T-helper 1 cell treated with Interleukin-12 subunit alpha and Interleukin-12 subunit beta and Interleukin-4 antibody, amounts not matched to agents 30 μg/mL and 1 μg/mL, for 36 hours (primary cell): ENCODE results near the gene KIAA0232.

Experiments
- H3K27ac Mint-ChIP-seq: one replicate; pipeline ENCODE4 v1.8.0; 2021; ENCODE audit warnings: mild to moderate bottlenecking, mixed read lengths
- H3K27me3 Mint-ChIP-seq: one replicate; pipeline ENCODE4 v1.8.0; 2021; ENCODE audit warnings: low read depth, mixed read lengths
- H3K36me3 Mint-ChIP-seq: one replicate; pipeline ENCODE4 v1.8.0; 2021; ENCODE audit warnings: low read depth, mixed read lengths
- H3K4me1 Mint-ChIP-seq: one replicate; pipeline ENCODE4 v1.8.0; 2021; ENCODE audit warnings: low read depth, mixed read lengths
- H3K4me3 Mint-ChIP-seq: one replicate; pipeline ENCODE4 v1.8.0; 2021; ENCODE audit warnings: mild to moderate bottlenecking, moderate library complexity, mixed read lengths
- H3K9me3 Mint-ChIP-seq: one replicate; pipeline ENCODE4 v1.8.0; 2021; ENCODE audit warnings: mixed read lengths

KIAA0232 gene

DNA sequence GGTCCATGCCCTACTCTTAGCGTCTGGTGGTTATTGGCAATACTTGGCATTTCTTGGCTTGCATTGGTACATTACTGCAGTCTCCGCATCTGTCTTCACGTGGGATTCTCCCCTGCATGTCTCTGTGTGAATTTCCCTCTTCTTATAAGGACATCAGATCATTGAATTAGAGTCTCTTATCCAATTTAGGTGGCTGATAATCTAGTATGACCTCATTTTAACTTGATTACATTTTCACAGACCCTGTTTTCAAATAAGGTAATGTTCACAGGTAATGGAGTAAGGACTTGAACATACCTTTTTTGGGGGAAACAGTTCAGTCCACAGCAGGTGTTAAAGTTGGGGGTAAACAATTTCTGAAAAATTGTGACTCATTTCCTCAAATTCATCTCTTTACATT lies 16.6 kb downstream of the KIAA0232 start:
- no peak overlapping the region for H3K27ac Mint-ChIP-seq
- no peaks in the 10 kb centered on the region for H3K9me3 Mint-ChIP-seq
- H3K4me3 Mint-ChIP-seq, result no peak overlapping the region
- no peaks in the 10 kb centered on the region for H3K27me3 Mint-ChIP-seq
- H3K36me3 Mint-ChIP-seq, result peaks cover 20% of the 10 kb centered on the region
- H3K4me1 Mint-ChIP-seq, result peaks cover 26% of the 10 kb centered on the region

DNA sequence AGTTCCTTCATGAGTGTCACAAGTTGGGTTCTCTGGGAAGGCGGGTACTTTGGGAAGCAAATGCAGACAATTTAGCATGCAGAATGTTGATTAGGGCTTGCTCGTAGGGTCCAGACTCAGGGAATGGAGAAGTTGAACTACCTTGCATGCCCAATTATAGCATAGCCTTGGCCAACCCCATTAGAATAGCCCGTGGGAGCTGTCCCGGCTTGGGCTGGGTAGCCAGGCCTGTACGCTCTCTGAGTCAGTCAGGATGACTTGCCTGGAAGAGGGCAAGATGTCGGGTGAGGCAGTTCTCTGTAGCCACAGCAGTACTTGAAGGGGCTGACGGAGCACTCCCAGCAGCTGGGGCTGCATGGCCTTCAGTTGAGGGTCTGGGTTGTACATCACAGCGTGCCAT lies 19.5 kb downstream of the KIAA0232 start:
- H3K9me3 Mint-ChIP-seq, result no peaks in the 10 kb centered on the region
- no peak overlapping the region for H3K27ac Mint-ChIP-seq
- H3K4me3 Mint-ChIP-seq, result no peak overlapping the region
- no peaks in the 10 kb centered on the region for H3K27me3 Mint-ChIP-seq
- H3K4me1 Mint-ChIP-seq, result peaks cover 17% of the 10 kb centered on the region
- H3K36me3 Mint-ChIP-seq, result peaks cover 10% of the 10 kb centered on the region

DNA sequence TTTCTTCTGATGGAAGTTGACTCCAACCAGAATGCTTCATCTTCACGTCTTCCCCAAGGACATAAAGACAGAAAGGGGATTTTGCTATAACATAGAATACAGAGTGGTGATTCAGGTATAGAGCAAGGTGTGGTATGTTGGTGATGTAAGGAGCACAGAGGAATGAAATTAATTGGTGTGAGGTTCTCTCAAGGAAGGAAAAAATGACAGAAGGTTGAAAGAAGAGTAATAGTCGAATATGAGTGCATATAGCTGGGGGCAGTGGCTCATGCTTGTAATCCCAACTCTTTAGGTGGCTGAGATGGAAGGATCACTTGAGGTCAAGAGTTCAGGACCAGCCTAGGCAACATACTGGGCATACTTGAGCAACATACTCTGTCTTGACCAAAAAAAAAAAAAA lies 20.1 kb downstream of the KIAA0232 start:
- H3K36me3 Mint-ChIP-seq, result peaks cover 10% of the 10 kb centered on the region
- H3K4me3 Mint-ChIP-seq, result no peak overlapping the region
- H3K27ac Mint-ChIP-seq, result no peak overlapping the region
- H3K27me3 Mint-ChIP-seq, result no peaks in the 10 kb centered on the region
- peaks cover 17% of the 10 kb centered on the region for H3K4me1 Mint-ChIP-seq
- H3K9me3 Mint-ChIP-seq, result no peaks in the 10 kb centered on the region

DNA sequence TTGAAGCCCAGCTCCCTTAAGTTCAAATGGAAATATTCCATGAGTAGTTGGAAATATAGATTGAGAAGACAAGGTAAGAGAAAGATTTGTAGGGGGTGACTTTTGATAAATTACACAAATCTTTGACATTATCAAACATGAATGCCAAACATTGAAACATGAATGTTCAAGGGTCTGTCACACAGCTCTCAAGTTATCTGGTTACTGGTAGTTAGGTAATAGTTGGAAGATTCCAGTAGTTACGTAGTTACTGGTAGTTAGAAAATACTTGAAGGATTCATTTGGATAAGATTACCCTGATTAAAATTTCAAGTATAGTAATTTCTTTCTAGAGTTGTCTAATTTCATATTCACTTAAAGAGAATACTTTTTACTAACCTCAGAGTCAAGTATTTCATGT lies 20.7 kb downstream of the KIAA0232 start:
- no peak overlapping the region for H3K27ac Mint-ChIP-seq
- H3K27me3 Mint-ChIP-seq, result no peaks in the 10 kb centered on the region
- peaks cover 17% of the 10 kb centered on the region for H3K4me1 Mint-ChIP-seq
- no peak overlapping the region for H3K4me3 Mint-ChIP-seq
- H3K9me3 Mint-ChIP-seq, result no peaks in the 10 kb centered on the region
- H3K36me3 Mint-ChIP-seq, result peaks cover 12% of the 10 kb centered on the region

DNA sequence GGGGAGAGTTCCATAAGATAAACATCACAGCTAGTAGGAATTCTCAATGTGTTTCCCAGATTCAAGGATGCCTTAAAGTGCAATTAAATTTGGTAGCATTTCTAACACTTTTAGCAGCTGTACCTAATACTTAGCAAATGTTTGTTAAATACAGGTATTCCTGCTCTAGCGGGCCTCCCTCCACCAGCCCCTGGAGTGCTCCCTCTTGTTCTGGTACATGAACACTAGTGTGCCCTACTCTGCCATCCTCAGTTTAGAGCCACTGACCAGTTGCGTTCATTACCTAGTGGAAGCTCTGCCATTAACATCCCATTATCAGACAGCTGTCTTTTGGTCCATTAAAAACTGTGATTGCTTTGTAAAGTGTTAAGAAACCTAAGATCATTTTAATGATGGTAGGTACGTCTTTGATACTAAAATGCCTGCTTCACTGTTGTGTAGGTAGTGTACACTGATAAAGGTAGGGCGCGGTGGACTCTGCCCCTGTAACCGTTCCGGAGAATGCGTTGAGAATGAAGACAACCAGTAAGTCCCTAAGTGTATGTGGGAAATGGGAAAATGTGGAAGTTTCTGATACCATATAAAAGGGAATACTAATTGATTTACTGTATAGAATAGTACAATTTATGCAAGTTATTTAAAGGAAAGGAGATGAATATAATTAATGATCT lies 21.7 kb downstream of the KIAA0232 start:
- peaks cover 8% of the 10 kb centered on the region for H3K4me1 Mint-ChIP-seq
- no peaks in the 10 kb centered on the region for H3K27me3 Mint-ChIP-seq
- no peaks in the 10 kb centered on the region for H3K9me3 Mint-ChIP-seq
- no peak overlapping the region for H3K27ac Mint-ChIP-seq
- no peak overlapping the region for H3K4me3 Mint-ChIP-seq
- peaks cover 10% of the 10 kb centered on the region for H3K36me3 Mint-ChIP-seq

DNA sequence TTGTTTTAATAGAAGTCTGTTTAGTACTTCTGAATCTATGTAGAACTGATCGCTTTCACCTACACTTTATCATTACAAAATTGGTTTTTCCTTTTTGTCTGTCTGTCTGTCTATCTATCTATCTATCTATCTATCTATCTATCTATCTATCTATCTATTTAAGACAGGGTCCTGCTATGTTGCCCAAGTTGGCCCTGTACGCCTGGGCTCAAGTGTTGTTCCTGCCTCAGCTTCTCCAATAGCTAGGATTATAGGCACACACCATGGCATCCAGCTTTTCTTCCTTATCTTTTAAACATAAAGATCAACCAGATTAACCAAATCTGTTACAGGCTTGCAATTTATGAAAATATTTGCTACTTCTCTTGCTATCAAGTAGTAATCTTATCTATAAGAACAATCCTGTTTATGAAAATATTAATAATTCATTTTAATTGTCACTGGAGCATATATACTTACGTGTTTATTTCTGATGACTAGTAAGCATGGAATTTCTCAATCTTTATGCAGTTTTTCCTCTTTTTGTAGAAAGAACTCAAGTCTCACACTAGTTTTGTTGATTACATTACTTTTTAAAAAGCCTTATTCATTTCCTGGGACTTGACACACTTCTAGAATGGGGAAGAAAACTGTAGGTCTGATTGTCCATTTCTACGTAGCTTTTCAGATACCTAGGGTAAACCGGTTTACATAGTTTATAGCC lies 24.5 kb downstream of the KIAA0232 start:
- H3K27me3 Mint-ChIP-seq, result no peaks in the 10 kb centered on the region
- no peaks in the 10 kb centered on the region for H3K9me3 Mint-ChIP-seq
- H3K4me1 Mint-ChIP-seq, result peaks cover 5% of the 10 kb centered on the region
- no peak overlapping the region for H3K4me3 Mint-ChIP-seq
- H3K36me3 Mint-ChIP-seq, result peaks cover 11% of the 10 kb centered on the region
- no peak overlapping the region for H3K27ac Mint-ChIP-seq

DNA sequence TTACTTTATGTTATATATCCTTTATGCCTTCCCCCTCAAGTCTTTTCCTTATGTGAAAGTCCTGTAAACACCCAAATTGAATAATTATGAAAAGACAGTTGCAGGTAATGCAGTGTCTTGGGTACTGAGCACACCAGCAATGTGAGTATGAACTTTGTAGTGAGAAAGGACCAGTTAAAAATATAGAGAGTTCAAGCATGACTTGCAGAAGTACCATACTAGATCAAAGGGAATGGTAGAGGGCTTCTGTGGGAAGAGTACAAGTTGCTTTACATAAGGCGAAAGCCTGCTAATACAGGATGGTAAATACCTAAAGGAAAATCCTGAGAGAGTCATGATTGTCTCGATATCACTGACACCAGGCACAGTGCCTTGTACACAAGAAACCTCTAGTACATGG lies 25.7 kb downstream of the KIAA0232 start:
- H3K27ac Mint-ChIP-seq, result no peak overlapping the region
- H3K4me3 Mint-ChIP-seq, result no peak overlapping the region

DNA sequence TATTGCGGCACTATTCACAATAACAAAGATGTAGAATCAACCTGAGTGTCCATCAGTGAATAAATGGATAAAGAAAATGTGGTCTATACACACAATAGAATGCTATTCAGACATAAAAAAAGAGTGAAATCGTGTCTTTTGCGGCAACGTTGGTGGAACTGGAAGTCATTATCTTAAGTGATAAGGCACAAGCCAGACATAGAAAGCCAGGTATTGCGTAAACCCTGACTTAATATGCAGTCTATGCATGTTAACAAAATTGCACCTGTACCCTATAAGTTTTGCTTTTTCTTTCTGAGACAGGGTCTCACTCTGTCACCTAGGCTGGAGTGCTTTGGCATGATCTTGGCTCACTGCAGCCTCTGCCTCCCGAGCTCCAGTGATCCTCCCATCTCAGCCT lies 28.6 kb downstream of the KIAA0232 start:
- H3K9me3 Mint-ChIP-seq, result no peaks in the 10 kb centered on the region
- no peak overlapping the region for H3K4me3 Mint-ChIP-seq
- peaks cover 7% of the 10 kb centered on the region for H3K4me1 Mint-ChIP-seq
- H3K27me3 Mint-ChIP-seq, result no peaks in the 10 kb centered on the region
- peaks cover 12% of the 10 kb centered on the region for H3K36me3 Mint-ChIP-seq
- no peak overlapping the region for H3K27ac Mint-ChIP-seq

More for the DNA sequence above, 25.7 kb downstream of the KIAA0232 start:
- Mint-ChIP-seq H3K36me3 (peaks cover 8% of the 10 kb centered on the region), H3K27me3 (no peaks in the 10 kb centered on the region), H3K4me1 (peaks cover 2% of the 10 kb centered on the region), H3K9me3 (no peaks in the 10 kb centered on the region)

DNA sequence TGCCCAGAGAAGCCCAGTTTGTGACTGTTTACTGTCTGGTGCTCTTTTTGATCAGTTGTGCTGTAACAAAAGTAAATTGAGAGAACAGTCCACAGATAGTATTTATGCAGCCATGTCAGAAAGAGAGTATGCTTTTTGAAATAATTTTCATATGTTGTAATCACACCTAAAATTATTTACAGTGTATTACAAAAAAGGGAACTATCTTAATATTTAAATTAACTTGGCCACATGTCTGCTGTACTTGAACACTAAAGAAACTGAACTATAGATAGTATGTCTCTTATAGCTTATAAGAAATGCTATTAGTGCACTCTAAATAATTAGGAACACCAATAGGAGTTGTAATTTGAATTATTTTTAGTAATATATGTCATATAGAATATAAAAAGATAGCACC lies 30.2 kb downstream of the KIAA0232 start:
- Mint-ChIP-seq H3K27me3 (no peaks in the 10 kb centered on the region), H3K36me3 (peaks cover 17% of the 10 kb centered on the region), H3K27ac (no peak overlapping the region), H3K9me3 (peaks cover 3% of the 10 kb centered on the region), H3K4me1 (peaks cover 7% of the 10 kb centered on the region), H3K4me3 (no peak overlapping the region)

DNA sequence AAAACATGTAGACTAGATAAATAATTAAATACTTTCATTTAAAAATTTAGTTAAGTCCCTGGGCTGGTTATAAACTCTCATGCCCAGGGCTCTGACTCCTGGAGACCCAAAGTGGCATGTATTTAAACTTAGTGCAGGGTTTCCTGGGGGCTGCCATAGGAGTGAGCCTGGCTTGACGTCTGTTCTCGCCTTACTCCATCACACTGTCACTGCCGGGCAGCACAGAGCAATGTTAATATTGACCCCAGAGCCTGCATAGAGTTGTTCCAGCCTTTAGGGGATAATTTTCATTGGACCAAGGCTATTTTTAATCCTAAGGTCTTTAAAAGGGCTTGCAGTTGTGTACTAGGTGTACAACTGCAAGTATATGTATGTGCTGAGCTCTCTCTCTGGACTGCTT lies 31.2 kb downstream of the KIAA0232 start:
- H3K36me3 Mint-ChIP-seq, result peaks cover 21% of the 10 kb centered on the region
- peaks cover 7% of the 10 kb centered on the region for H3K4me1 Mint-ChIP-seq
- H3K4me3 Mint-ChIP-seq, result no peak overlapping the region
- no peak overlapping the region for H3K27ac Mint-ChIP-seq
- H3K27me3 Mint-ChIP-seq, result no peaks in the 10 kb centered on the region
- H3K9me3 Mint-ChIP-seq, result peaks cover 8% of the 10 kb centered on the region

DNA sequence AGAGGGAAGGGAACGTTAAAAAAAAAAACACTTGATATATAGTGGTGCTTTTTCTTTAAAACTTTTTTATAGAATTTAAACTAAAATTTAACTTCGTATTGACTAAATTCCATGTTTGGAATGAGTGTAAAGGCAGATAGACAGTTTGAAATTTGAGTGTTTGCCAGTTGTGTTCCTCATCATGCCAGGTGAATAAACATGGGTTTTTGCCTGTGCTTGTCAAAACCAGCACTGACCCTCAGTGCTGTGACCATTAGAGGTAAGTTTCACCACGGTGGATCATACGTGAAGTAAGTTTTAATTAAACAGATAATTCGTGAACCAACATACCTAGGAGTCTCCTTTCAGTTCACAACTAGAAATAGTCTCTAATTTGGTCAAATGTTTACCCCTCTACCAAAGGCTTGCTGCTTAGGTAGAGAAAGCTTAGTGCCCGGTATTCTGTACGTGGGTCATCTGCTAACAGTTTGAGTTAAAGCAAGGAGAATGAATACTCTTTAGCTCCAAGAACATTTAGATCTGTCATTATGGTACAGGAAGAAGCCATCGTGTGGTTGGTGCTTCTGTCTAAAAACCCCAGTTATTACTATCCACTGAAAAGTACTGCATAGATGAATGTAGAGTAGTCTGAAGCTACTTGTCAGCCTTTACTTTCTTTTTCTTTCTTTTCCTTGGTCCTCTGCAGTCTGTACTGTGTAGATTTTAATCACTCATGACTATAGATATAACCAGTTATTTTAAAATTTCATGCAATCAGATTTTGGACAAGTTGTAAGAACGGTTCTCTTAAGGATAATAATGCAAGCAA lies 32.7 kb downstream of the KIAA0232 start:
- Mint-ChIP-seq H3K27me3 (no peaks in the 10 kb centered on the region), H3K27ac (no peak overlapping the region), H3K4me1 (peaks cover 7% of the 10 kb centered on the region), H3K9me3 (peaks cover 23% of the 10 kb centered on the region), H3K36me3 (peaks cover 33% of the 10 kb centered on the region), H3K4me3 (no peak overlapping the region)

DNA sequence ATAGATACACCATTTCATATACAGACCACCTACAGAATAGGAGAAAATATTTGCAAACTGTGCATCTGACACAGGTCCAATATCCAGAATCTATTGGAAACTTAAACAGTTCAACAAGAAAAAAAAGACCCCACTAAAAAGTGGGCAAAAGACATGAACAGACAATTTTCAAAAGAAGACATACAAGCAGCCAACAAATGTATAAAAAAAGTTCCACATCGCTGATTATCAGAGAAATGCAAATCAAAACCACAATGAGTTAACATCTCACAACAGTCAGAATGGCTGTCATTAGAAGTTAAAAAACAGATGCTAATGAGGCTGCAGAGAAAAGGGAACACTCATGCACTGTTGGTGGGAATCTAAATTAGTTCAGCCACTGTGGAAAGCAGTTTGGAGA lies 36.8 kb downstream of the KIAA0232 start:
- H3K27ac Mint-ChIP-seq, result no peak overlapping the region
- H3K9me3 Mint-ChIP-seq, result peaks cover 35% of the 10 kb centered on the region
- H3K27me3 Mint-ChIP-seq, result no peaks in the 10 kb centered on the region
- no peak overlapping the region for H3K4me3 Mint-ChIP-seq
- peaks cover 35% of the 10 kb centered on the region for H3K36me3 Mint-ChIP-seq
- H3K4me1 Mint-ChIP-seq, result peaks cover 7% of the 10 kb centered on the region

DNA sequence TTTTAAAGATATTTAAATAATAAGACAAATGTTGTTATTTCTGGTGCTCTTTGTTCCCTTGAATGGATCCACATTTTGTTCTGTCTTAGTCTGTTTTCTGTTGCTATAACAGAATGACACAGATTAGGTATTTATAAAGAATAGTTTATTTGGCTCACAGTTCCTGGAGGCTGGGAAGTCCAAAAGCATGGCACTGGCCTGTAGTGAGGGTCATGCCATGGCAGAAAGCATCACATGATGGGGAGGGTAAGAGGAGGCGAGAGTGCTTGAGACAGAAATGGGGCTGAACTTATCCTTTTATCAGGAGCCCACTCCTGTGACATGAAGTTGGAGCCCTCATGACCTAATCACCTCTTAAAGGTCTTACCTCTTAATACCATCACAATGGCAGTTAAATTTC lies 38.2 kb downstream of the KIAA0232 start:
- Mint-ChIP-seq H3K27me3 (no peaks in the 10 kb centered on the region), H3K4me3 (no peak overlapping the region), H3K4me1 (peaks cover 13% of the 10 kb centered on the region), H3K27ac (no peak overlapping the region), H3K9me3 (peaks cover 35% of the 10 kb centered on the region), H3K36me3 (peaks cover 39% of the 10 kb centered on the region)

DNA sequence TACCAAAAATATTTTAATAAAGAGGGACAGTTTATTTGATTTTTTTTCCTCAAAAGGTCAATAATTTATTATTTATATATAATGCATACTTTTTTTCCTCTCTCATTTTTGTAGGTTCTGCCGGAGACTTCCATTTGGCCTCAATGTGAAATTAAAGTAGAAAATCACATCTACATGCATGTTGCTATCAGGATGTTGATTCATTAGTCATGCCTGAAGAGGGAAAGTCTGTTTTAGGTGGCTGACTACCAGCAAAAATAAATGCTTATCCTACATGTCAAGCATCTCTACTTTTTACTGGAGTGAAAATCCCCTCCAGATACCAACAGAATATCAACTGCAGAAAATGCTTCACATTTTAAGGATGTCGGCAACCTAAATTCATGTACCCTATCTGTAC lies 41.5 kb downstream of the KIAA0232 start:
- H3K27me3 Mint-ChIP-seq, result no peaks in the 10 kb centered on the region
- no peak overlapping the region for H3K4me3 Mint-ChIP-seq
- H3K4me1 Mint-ChIP-seq, result peaks cover 18% of the 10 kb centered on the region
- H3K36me3 Mint-ChIP-seq, result peaks cover 41% of the 10 kb centered on the region
- H3K9me3 Mint-ChIP-seq, result peaks cover 24% of the 10 kb centered on the region
- no peak overlapping the region for H3K27ac Mint-ChIP-seq
